ENCODE results near the gene ANXA1. TPM values are rescaled to one million over a fixed set of nuclear protein-coding genes. Genes with fewer than 3 reads are reported as not detected.

ANXA1 gene
- total and polyA plus RNA-seq, 4 donors: 4.8 to 28.6 (median 14.5) TPM

DNA sequence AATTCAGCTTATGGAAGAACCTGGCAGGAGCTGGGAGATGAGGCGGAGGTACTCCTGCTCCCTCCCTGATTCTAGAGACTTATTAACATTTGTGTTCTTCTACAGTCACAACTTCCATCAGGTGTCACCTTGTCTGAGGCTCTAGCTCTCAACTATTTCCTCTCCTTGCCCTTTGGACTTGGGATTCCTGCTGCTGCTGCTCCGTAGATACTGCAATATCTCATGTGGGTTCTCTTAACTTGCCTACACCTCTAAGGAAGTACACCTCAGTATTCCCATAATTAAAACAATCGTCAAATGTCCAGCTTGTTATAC lies 21.2 kb downstream of the ANXA1 start:
- H3K27ac ChIP-seq (ENCODE audit: low read depth in 1 of 2, low read length in 2 of 2): no peak overlapping the region
- no peaks in the 10 kb centered on the region for H3K4me1 ChIP-seq (ENCODE audit: control insufficient read depth in 4 of 4, insufficient read depth in 4 of 4, low read length in 3 of 4)
- no peak for TF ChIP-seq HNF4A (conservative IDR thresholded peaks at IDR 0.05)
- no peak for TF ChIP-seq TAF1 (conservative IDR thresholded peaks at IDR 0.05)
- no peak for TF ChIP-seq ATF3 (IDR thresholded peaks at IDR 0.05)
- TF ChIP-seq, protein P1, sequence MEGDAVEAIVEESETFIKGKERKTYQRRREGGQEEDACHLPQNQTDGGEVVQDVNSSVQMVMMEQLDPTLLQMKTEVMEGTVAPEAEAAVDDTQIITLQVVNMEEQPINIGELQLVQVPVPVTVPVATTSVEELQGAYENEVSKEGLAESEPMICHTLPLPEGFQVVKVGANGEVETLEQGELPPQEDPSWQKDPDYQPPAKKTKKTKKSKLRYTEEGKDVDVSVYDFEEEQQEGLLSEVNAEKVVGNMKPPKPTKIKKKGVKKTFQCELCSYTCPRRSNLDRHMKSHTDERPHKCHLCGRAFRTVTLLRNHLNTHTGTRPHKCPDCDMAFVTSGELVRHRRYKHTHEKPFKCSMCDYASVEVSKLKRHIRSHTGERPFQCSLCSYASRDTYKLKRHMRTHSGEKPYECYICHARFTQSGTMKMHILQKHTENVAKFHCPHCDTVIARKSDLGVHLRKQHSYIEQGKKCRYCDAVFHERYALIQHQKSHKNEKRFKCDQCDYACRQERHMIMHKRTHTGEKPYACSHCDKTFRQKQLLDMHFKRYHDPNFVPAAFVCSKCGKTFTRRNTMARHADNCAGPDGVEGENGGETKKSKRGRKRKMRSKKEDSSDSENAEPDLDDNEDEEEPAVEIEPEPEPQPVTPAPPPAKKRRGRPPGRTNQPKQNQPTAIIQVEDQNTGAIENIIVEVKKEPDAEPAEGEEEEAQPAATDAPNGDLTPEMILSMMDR (IDR thresholded peaks at IDR 0.05; ENCODE audit: low read depth, low read length, missing input control): no peak
- TF ChIP-seq NR2F2 (IDR thresholded peaks at IDR 0.05): no peak
- TF ChIP-seq EGR1 (IDR thresholded peaks at IDR 0.05; ENCODE audit: low read depth in 2 of 2): no peak
- no peak for TF ChIP-seq FOXA2 (IDR thresholded peaks at IDR 0.05)
- no peak for TF ChIP-seq HNF4G (IDR thresholded peaks at IDR 0.05)
- TF ChIP-seq SP1 (IDR thresholded peaks at IDR 0.05): no peak
- no peak for TF ChIP-seq RXRA (IDR thresholded peaks at IDR 0.05)
- TF ChIP-seq YY1 (IDR thresholded peaks at IDR 0.05): no peak
- no peak for TF ChIP-seq JUND (IDR thresholded peaks at IDR 0.05)
- TF ChIP-seq ZBTB33 (IDR thresholded peaks at IDR 0.05): no peak
- no peak for TF ChIP-seq FOXA1 (IDR thresholded peaks at IDR 0.05)
- no peak for TF ChIP-seq RAD21 (IDR thresholded peaks at IDR 0.05)
- H3K9me3 ChIP-seq (ENCODE audit: control insufficient read depth in 4 of 4, low read length in 3 of 4): no peaks in the 10 kb centered on the region
- no peak for DNase-seq (ENCODE audit: low spot score)
- no peak overlapping the region for H3K9ac ChIP-seq (ENCODE audit: low read depth in 1 of 2, low read length in 2 of 2)
- no peaks in the 10 kb centered on the region for H3K36me3 ChIP-seq (ENCODE audit: control insufficient read depth in 4 of 4, insufficient read depth in 3 of 4, low read depth in 1 of 4, low read length in 3 of 4)
- no peaks in the 10 kb centered on the region for H3K27me3 ChIP-seq (ENCODE audit: control insufficient read depth in 4 of 4, insufficient read depth in 4 of 4, low read length in 3 of 4)
- WGBS: 63% methylated on average over 3 of the region's 3 CpGs
- no peak overlapping the region for H3K4me3 ChIP-seq (ENCODE audit: low read depth in 1 of 3, low read length in 3 of 3)

GRCh38 chr9:73173557-73174329 lies 22.1 kb downstream of the ANXA1 start:
- H3K9ac ChIP-seq (ENCODE audit: low read depth in 1 of 2, low read length in 2 of 2): no peak overlapping the region
- no peaks in the 10 kb centered on the region for H3K4me1 ChIP-seq (ENCODE audit: control insufficient read depth in 4 of 4, insufficient read depth in 4 of 4, low read length in 3 of 4)
- H3K36me3 ChIP-seq (ENCODE audit: control insufficient read depth in 4 of 4, insufficient read depth in 3 of 4, low read depth in 1 of 4, low read length in 3 of 4): no peaks in the 10 kb centered on the region
- H3K27me3 ChIP-seq (ENCODE audit: control insufficient read depth in 4 of 4, insufficient read depth in 4 of 4, low read length in 3 of 4): no peaks in the 10 kb centered on the region
- H3K4me3 ChIP-seq (ENCODE audit: low read depth in 1 of 3, low read length in 3 of 3): no peak overlapping the region
- WGBS: 92% methylated on average over 3 of the region's 3 CpGs
- DNase-seq (ENCODE audit: low spot score): no peak
- H3K9me3 ChIP-seq (ENCODE audit: control insufficient read depth in 4 of 4, low read length in 3 of 4): no peaks in the 10 kb centered on the region
- no peak overlapping the region for H3K27ac ChIP-seq (ENCODE audit: low read depth in 1 of 2, low read length in 2 of 2)
- TF ChIP-seq YY1 (IDR thresholded peaks at IDR 0.05) (no peak), ATF3 (IDR thresholded peaks at IDR 0.05) (no peak), NR2F2 (IDR thresholded peaks at IDR 0.05) (no peak), EGR1 (IDR thresholded peaks at IDR 0.05; ENCODE audit: low read depth in 2 of 2) (no peak), HNF4G (IDR thresholded peaks at IDR 0.05) (no peak), JUND (IDR thresholded peaks at IDR 0.05) (no peak), GABPA (IDR thresholded peaks at IDR 0.05 in 1 of 2, conservative IDR thresholded peaks at IDR 0.05 in 1 of 2) (no peak), FOXA1 (IDR thresholded peaks at IDR 0.05) (no peak), RXRA (IDR thresholded peaks at IDR 0.05) (no peak)

Measured in liver (tissue), 9 donors.